Measurements from ENCODE around the gene NEDD4L.
A peak's percentile ranks its signal among the peaks of the same experiment; 100 is the strongest.

The NEDD4L gene

DNA sequence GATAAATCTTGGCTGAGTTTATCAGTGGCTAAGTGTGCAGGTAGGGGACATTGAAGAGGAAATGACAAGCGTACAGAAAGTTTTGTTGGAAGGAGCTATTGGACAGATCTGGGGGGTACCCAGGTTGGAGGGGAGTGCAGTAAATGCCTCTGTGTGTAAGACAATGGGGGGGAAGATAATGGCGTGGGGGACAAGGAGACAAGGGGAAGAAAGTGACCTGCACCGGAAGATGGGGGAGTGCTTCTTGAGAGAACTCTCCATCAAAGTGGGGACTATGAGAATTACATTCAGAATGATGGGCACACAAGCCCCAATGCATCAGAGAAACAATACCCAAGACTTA lies 394.9 kb downstream of the NEDD4L start:
- no peak for DNase-seq

DNA sequence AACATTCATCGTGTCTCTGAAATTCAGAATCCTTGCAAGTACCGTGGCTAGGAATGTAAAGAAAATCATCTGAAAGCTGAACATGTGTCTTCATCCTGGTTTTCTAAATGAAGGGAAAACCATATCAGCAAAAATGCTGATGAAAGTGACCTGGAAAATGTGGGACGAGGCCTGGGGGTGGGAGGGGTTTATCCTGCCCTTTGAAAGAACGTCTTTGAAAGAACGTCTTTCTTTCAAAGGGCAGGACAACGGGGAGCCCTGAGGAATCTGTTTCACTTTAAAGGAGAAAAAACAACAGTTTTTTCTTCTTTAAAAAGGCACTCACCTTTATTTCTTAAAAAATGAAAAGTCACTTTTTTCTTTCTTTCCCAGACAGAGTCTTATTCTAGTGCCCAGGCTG lies 399.6 kb downstream of the NEDD4L start:
- DNase-seq, result no peak

DNA sequence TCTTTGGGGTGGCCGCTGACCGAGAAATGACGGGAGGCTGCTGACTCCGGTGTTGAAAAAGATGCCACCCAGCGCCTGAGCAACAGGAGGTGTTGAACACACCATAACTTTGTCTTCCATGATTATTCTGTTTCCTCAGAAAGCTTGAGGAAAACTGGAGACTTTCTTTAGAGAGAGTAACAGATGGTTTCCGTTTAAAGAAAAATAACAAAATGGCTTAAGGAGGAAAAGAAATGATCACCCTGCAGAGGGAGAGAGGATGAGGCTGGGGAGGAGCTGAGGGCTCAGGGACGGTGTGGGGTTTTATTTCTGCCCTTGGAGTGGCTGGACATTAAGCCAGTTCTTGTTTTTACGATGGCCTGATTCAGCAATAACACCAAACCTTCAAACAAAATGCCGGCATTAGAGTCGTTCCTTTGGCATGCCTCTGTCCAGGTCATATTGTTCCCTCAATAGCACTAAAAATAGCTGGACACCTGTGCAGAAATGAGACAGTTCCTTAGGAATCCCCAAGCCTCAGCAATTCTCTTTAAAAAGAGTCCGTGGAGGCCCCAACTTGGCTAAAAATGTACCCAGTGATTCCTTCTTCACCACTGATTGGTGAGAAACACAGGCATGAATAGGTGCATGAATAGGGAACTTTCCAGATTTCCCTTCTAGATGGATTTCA lies 402.5 kb downstream of the NEDD4L start:
- no peak for DNase-seq

DNA sequence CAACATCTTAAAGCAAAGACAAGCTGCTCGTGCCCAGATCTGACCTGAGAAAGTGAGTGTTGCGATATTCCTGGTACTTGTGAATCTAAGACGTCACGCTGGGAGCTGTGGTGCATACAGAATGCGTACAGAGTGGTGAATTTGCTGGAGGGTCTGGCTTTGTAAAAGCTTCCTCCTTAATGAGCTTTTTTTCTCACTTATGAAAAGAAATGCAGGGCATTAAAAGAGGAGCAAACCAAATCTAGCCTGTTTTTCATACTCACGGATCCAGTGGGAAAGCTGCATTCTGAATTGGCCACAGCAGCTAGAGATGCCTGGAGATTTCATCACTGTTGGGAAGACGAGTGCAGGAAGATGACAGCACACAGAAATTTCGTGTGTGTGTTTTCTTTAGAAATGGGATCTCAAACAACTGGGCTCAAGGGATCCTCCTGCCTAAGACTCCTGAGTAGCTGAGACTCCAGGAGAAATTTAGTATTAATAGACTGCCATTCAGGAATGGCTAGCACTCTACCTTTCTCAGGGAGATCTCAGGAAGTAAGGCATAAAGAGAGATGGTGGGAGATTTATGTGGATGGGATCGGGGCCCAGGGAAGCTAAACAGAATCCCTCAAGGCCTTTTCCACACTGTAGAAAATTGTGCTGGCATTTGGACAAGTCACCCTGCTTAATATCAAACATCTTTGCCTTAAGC lies 403.5 kb downstream of the NEDD4L start:
- no peak for DNase-seq

DNA sequence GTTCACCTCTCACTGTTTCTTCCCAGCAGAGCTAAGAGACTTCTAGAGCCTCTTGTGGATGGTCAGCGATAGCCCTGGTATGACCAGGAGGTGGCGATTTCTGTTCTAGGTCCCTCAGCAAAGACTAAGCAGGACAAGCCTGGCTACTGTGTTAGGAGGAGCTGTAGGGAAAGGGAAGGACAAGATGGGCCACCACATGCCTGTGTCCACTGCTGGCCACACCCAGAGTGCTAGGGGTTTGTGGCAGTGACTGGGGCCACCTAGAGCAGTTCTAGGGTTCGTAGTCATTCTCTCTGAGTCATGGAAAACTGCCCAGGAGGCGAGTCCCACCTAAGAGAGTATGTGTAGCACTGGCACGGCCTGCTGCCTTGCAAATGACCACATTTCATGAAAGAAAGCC lies 405.4 kb downstream of the NEDD4L start:
- DNase-seq, result peak; percentile 58

Data from islet precursor cell (in vitro differentiated cells).